HepG2 (cell line): ENCODE measurements around the gene HMG20B. TPM values are rescaled to one million over a fixed set of nuclear protein-coding genes. Genes with fewer than 3 reads are reported as not detected.

ENCODE experiments used
- ATF1 ChIP-seq: IDR thresholded peaks from 2 replicates; pipeline ENCODE4 v1.6.1; 2016; ENCODE audit warnings: mild to moderate bottlenecking, control low read depth
- ETV6 ChIP-seq: sonication (generic); formaldehyde crosslinking; conservative IDR thresholded peaks from 2 replicates; pipeline ENCODE4 v1.4.0; 2020; ENCODE audit warnings: missing genetic modification reagents
- MYNN ChIP-seq: sonication (generic); formaldehyde crosslinking; IDR thresholded peaks from 2 replicates; pipeline ENCODE4 v1.4.0; 2020; ENCODE audit warnings: mild to moderate bottlenecking, low read depth, missing genetic modification reagents
- NRL ChIP-seq: sonication (generic); formaldehyde crosslinking; IDR thresholded peaks from 2 replicates; pipeline ENCODE4 v1.5.0; 2020; ENCODE audit warnings: missing genetic modification reagents, mild to moderate bottlenecking, moderate library complexity, borderline replicate concordance
- RBFOX2 ChIP-seq: fragments of 200-400 bp; formaldehyde crosslinking; IDR thresholded peaks from 2 replicates; pipeline ENCODE4 v1.6.1; 2017; ENCODE audit warnings: low read depth, mild to moderate bottlenecking, low read length
- REL ChIP-seq: sonication (generic); formaldehyde crosslinking; conservative IDR thresholded peaks from 2 replicates; pipeline ENCODE4 v1.8.0; 2022; ENCODE audit warnings: mild to moderate bottlenecking, missing genetic modification reagents, moderate library complexity
- SCMH1 ChIP-seq: sonication (generic); formaldehyde crosslinking; IDR thresholded peaks from 2 replicates; pipeline ENCODE4 v1.9.0; 2021; ENCODE audit warnings: missing genetic modification reagents, mild to moderate bottlenecking, borderline replicate concordance
- ZNF180 ChIP-seq: sonication (generic); formaldehyde crosslinking; IDR thresholded peaks from 2 replicates; pipeline ENCODE4 v1.4.0; 2020; ENCODE audit warnings: low read depth, missing genetic modification reagents, borderline replicate concordance
- ZNF326 ChIP-seq: sonication (generic); formaldehyde crosslinking; IDR thresholded peaks from 2 replicates; pipeline ENCODE4 v1.4.0; 2020; ENCODE audit warnings: missing genetic modification reagents, borderline replicate concordance
- ZNF382 ChIP-seq: sonication (generic); formaldehyde crosslinking; IDR thresholded peaks from 2 replicates; pipeline ENCODE4 v1.5.0; 2020; ENCODE audit warnings: missing genetic modification reagents, mild to moderate bottlenecking, borderline replicate concordance
- ZNF530 ChIP-seq: sonication (generic); formaldehyde crosslinking; IDR thresholded peaks from 2 replicates; pipeline ENCODE4 v1.5.0; 2020; ENCODE audit warnings: low read depth, mild to moderate bottlenecking, missing genetic modification reagents
- polyA plus RNA-seq, 8 experiments: library from polyadenylated mRNA; depleted of rRNA in 3 of 8; stranded (reverse) in 7 of 8; unstranded in 1 of 8; fragments of >200 nt; fragmentation: Illumina TruSeq in 4 of 8; extraction: Trizol in 4 of 8; gene quantifications; 2 replicates each; pipeline versions ENCODE4 v1.2.1 to v1.2.3, GENCODE V29; 2011 to 2016; ENCODE audit warnings: low read depth in 4 of 8, missing spikeins in 1 of 8, mixed read lengths in 1 of 8; ENCODE audit not compliant: insufficient read depth in 1 of 8
- total RNA-seq, 5 experiments: library from RNA; depleted of rRNA; stranded (reverse); fragments of >200 nt; fragmentation: Illumina TruSeq; extraction: Trizol; gene quantifications; 2 replicates each; pipeline ENCODE4 v1.2.3, GENCODE V29; 2016; ENCODE audit warnings: low read depth in 1 of 5
- TF ChIP-seq, protein P1 (sequence below): sonication (generic); formaldehyde crosslinking; IDR thresholded peaks from 2 replicates; pipeline ENCODE4 v1.4.0; 2020; ENCODE audit warnings: mild to moderate bottlenecking, missing genetic modification reagents, borderline replicate concordance
- TF ChIP-seq, protein P2 (sequence below): sonication (generic); formaldehyde crosslinking; IDR thresholded peaks from 2 replicates; pipeline ENCODE4 v1.4.0; 2020; ENCODE audit warnings: missing genetic modification reagents
- TF ChIP-seq, protein P3 (sequence below): IDR thresholded peaks from 2 replicates; pipeline ENCODE4 v1.6.1; 2012; ENCODE audit warnings: low read depth, low read length, improper control_type of control experiment
- TF ChIP-seq, protein P4 (sequence below): sonication (generic); formaldehyde crosslinking; IDR thresholded peaks from 2 replicates; pipeline ENCODE4 v1.4.0; 2020; ENCODE audit warnings: missing genetic modification reagents

Gene HMG20B
- total and polyA plus RNA-seq, 2 of the 13 experiments (the other 11 are each of a cell fraction or from before 2014, with no cell fraction given) = 23.9 to 29.2 TPM

DNA sequence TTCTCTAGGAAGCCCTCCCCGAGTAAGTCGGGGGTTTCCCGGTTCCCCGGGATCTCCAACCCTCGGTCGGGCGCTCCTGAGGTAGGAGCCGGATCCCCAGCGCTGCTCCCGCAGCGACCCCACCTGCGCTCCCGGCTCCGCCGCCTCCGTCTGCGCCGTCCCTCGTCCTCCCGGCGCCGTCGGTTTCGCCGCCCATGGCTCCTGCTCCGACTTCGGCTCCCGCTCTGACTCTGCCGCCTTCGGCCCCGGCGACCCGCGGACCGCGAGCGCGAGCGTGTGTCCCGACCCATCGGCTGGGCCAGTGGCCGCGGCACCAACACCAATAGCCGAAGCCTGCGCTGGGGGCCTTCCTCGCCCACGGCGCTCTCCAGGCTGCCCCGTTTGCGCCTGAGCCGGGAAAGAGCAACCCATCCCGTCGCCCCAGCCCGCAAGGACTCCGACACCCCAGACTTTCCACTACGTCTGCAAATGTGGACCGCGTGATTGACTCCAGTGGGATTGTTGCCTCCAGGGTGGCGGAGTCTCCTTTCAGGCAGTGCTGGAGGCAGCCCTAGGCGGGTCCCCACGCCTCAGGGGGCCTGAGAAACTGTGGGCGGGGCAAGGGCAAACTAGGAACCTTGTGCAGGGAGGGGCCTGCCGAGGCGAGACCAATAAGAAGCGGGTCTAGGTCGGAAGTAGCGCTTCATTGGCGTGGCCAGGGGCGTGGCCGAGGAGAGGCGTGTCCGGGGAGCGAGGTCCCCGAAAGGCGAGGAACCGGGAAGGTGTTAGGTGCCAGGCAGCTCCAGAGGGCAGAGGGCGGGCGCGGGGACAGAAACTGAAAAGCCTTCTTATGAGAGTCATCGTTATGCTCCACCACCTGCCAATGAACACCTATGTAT, 54.0 kb downstream of the HMG20B start, which contains the start of gene CACTIN (continued):
- TF ChIP-seq, protein P1, sequence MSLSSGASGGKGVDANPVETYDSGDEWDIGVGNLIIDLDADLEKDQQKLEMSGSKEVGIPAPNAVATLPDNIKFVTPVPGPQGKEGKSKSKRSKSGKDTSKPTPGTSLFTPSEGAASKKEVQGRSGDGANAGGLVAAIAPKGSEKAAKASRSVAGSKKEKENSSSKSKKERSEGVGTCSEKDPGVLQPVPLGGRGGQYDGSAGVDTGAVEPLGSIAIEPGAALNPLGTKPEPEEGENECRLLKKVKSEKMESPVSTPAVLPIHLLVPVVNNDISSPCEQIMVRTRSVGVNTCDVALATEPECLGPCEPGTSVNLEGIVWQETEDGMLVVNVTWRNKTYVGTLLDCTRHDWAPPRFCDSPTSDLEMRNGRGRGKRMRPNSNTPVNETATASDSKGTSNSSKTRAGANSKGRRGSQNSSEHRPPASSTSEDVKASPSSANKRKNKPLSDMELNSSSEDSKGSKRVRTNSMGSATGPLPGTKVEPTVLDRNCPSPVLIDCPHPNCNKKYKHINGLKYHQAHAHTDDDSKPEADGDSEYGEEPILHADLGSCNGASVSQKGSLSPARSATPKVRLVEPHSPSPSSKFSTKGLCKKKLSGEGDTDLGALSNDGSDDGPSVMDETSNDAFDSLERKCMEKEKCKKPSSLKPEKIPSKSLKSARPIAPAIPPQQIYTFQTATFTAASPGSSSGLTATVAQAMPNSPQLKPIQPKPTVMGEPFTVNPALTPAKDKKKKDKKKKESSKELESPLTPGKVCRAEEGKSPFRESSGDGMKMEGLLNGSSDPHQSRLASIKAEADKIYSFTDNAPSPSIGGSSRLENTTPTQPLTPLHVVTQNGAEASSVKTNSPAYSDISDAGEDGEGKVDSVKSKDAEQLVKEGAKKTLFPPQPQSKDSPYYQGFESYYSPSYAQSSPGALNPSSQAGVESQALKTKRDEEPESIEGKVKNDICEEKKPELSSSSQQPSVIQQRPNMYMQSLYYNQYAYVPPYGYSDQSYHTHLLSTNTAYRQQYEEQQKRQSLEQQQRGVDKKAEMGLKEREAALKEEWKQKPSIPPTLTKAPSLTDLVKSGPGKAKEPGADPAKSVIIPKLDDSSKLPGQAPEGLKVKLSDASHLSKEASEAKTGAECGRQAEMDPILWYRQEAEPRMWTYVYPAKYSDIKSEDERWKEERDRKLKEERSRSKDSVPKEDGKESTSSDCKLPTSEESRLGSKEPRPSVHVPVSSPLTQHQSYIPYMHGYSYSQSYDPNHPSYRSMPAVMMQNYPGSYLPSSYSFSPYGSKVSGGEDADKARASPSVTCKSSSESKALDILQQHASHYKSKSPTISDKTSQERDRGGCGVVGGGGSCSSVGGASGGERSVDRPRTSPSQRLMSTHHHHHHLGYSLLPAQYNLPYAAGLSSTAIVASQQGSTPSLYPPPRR = no peak
- TF ChIP-seq ETV6 (CRISPR knock-in tag) (no peak), NRL (peak; percentile 67), REL (CRISPR knock-in tag) (peak; percentile 31; the same call in 1 of the 2 replicates), ATF1 (peak; percentile 58; the same call in 1 of the 2 replicates), ZNF530 (CRISPR knock-in tag) (no peak), ZNF382 (CRISPR knock-in tag) (no peak), ZNF326 (CRISPR knock-in tag) (no peak), RBFOX2 (peak; percentile 91), MYNN (CRISPR knock-in tag) (no peak), ZNF180 (no peak), SCMH1 (CRISPR knock-in tag) (no peak)
- TF ChIP-seq, protein P2, sequence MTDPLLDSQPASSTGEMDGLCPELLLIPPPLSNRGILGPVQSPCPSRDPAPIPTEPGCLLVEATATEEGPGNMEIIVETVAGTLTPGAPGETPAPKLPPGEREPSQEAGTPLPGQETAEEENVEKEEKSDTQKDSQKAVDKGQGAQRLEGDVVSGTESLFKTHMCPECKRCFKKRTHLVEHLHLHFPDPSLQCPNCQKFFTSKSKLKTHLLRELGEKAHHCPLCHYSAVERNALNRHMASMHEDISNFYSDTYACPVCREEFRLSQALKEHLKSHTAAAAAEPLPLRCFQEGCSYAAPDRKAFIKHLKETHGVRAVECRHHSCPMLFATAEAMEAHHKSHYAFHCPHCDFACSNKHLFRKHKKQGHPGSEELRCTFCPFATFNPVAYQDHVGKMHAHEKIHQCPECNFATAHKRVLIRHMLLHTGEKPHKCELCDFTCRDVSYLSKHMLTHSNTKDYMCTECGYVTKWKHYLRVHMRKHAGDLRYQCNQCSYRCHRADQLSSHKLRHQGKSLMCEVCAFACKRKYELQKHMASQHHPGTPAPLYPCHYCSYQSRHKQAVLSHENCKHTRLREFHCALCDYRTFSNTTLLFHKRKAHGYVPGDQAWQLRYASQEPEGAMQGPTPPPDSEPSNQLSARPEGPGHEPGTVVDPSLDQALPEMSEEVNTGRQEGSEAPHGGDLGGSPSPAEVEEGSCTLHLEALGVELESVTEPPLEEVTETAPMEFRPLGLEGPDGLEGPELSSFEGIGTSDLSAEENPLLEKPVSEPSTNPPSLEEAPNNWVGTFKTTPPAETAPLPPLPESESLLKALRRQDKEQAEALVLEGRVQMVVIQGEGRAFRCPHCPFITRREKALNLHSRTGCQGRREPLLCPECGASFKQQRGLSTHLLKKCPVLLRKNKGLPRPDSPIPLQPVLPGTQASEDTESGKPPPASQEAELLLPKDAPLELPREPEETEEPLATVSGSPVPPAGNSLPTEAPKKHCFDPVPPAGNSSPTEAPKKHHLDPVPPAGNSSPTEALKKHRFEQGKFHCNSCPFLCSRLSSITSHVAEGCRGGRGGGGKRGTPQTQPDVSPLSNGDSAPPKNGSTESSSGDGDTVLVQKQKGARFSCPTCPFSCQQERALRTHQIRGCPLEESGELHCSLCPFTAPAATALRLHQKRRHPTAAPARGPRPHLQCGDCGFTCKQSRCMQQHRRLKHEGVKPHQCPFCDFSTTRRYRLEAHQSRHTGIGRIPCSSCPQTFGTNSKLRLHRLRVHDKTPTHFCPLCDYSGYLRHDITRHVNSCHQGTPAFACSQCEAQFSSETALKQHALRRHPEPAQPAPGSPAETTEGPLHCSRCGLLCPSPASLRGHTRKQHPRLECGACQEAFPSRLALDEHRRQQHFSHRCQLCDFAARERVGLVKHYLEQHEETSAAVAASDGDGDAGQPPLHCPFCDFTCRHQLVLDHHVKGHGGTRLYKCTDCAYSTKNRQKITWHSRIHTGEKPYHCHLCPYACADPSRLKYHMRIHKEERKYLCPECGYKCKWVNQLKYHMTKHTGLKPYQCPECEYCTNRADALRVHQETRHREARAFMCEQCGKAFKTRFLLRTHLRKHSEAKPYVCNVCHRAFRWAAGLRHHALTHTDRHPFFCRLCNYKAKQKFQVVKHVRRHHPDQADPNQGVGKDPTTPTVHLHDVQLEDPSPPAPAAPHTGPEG (CRISPR knock-in tag) = no peak
- TF ChIP-seq, protein P3, sequence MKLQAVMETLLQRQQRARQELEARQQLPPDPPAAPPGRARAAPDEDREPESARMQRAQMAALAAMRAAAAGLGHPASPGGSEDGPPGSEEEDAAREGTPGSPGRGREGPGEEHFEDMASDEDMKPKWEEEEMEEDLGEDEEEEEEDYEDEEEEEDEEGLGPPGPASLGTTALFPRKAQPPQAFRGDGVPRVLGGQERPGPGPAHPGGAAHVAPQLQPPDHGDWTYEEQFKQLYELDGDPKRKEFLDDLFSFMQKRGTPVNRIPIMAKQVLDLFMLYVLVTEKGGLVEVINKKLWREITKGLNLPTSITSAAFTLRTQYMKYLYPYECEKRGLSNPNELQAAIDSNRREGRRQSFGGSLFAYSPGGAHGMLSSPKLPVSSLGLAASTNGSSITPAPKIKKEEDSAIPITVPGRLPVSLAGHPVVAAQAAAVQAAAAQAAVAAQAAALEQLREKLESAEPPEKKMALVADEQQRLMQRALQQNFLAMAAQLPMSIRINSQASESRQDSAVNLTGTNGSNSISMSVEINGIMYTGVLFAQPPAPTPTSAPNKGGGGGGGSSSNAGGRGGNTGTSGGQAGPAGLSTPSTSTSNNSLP = 0 out of 2 replicates have a peak, but pooled peaks have one; percentile 14
- TF ChIP-seq, protein P4, sequence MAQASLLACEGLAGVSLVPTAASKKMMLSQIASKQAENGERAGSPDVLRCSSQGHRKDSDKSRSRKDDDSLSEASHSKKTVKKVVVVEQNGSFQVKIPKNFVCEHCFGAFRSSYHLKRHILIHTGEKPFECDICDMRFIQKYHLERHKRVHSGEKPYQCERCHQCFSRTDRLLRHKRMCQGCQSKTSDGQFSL (CRISPR knock-in tag) = no peak
